Activated naive CD4-positive, alpha-beta T cell treated with anti-CD3 and anti-CD28 coated beads, Interleukin-2, amount 50 U/mL, for 72 hours (primary cell): ENCODE results near the gene IPP. TPM values are rescaled to one million over a fixed set of nuclear protein-coding genes. Genes with fewer than 3 reads are reported as not detected.
"Not testable (repeated sequence)": the region's sequence is repeated elsewhere in the genome, so short reads cannot be mapped to it uniquely, and the experiment has no call there.

Experiments used
- ATAC-seq, 2 donors: fragments of 150-1000 bp; cut with Tn5 transposase; 2 replicates each; pipeline ENCODE4 v1.10.0; 2021; ENCODE audit warnings: mild to moderate bottlenecking in 2 of 2, moderate library complexity in 2 of 2
- DNase-seq, 2 donors: peaks; one replicate each; pipeline ENCODE4 v3.0.0; 2021 to 2022; ENCODE audit warnings: low spot score in 2 of 2
- H3K27ac Mint-ChIP-seq, 2 donors: one replicate each; pipeline ENCODE4 v1.8.0; 2022; ENCODE audit warnings: mild to moderate bottlenecking in 2 of 2, mixed read lengths in 2 of 2
- H3K36me3 Mint-ChIP-seq, 2 donors: one replicate each; pipeline ENCODE4 v1.8.0; 2022; ENCODE audit warnings: mixed read lengths in 2 of 2
- H3K9me3 Mint-ChIP-seq, 2 donors: one replicate each; pipeline ENCODE4 v1.8.0; 2022; ENCODE audit warnings: mixed read lengths in 2 of 2
- total RNA-seq, 2 donors: library from RNA; stranded (reverse); gene quantifications; one replicate each; pipeline ENCODE4 v1.2.3, GENCODE V29; 2022

IPP gene
- total RNA-seq, 2 donors from 2014 or later, result 13.8 to 16.3 TPM

DNA sequence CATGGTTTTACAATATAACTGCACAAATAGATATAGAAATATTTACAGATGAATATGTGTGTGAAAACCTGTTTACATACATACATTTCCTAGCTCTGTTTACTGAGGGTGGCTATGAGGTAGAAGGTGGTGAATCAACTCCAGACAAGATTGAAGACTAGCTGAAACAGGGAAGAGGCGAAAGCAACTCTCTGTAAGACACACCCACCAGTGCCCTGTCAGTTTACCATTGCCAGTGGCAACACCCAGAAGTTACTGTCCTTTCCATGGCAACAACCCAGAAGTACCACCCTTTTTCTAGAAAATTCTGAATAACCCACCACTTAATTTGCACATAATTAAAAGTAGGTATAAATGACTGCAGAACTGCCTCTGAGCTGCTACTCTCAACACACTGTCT, 45.8 kb downstream of the IPP start:
- DNase-seq, result no peak
- H3K27ac Mint-ChIP-seq, result no peak overlapping the region
- ATAC-seq, result no peak
- peaks cover 6 to 7% of the 10 kb centered on the region in 2 donors for H3K9me3 Mint-ChIP-seq
- peaks cover 11 to 15% of the 10 kb centered on the region in 2 donors for H3K36me3 Mint-ChIP-seq

- no peak for DNase-seq
- Mint-ChIP-seq H3K36me3 (peaks cover 0 to 19% of the 10 kb centered on the region in 2 donors), H3K9me3 (no peaks in the 10 kb centered on the region), H3K27ac (no peak overlapping the region)
- ATAC-seq, result no peak
Observed at GRCh38 chr1:45694823-45695222, 55.6 kb downstream of the IPP start.

DNA sequence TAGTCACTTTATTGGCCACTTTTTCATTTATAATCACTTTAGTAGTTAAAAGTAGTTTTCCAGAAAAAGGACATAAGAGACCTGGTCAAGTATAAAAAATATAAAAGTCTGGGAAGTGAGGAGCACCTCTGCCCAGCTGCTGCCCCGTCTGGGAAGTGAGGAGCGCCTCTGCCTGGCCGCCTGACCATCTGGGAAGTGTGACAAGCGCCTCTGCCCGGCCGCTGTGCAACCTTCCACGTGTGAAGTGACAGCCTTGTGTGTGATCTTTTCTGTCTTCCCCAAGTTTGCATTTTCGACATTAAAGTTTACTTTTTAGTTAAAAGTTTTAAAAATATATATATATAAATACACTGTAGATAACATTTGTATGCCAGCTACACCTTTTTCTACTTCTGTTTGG, 56.6 kb downstream of the IPP start:
- DNase-seq, ATAC-seq, H3K9me3 Mint-ChIP-seq: not testable (repeated sequence)
- peak overlapping the region in 1 of 2 donors; percentile 12 for H3K27ac Mint-ChIP-seq
- H3K36me3 Mint-ChIP-seq, result peaks cover under 1 to 20% of the 10 kb centered on the region in 2 donors

GRCh38 chr1:45687754-45688740, 62.4 kb downstream of the IPP start, which contains the start of gene TMEM69:
Gene TMEM69 (plus strand): TSS chr1:45688181. CDS start chr1:45691069, 2,888 bp downstream.
- Mint-ChIP-seq H3K36me3 (peaks cover 34 to 54% of the 10 kb centered on the region in 2 donors), H3K27ac (peak within 1 kb of the TSS; percentile 95 to 99), H3K9me3 (no peaks in the 10 kb centered on the region)
- peak; percentile 78 to 85 for DNase-seq
- ATAC-seq, result peak; percentile 23 to 26

GRCh38 chr1:45687014-45687753, 63.3 kb downstream of the IPP start:
- peak overlapping the region; percentile 95 to 99 for H3K27ac Mint-ChIP-seq
- peak; percentile 88 to 89 for ATAC-seq
- H3K36me3 Mint-ChIP-seq, result peaks cover 34 to 52% of the 10 kb centered on the region in 2 donors
- no peaks in the 10 kb centered on the region for H3K9me3 Mint-ChIP-seq
- DNase-seq, result peak; percentile 95 to 96

DNA sequence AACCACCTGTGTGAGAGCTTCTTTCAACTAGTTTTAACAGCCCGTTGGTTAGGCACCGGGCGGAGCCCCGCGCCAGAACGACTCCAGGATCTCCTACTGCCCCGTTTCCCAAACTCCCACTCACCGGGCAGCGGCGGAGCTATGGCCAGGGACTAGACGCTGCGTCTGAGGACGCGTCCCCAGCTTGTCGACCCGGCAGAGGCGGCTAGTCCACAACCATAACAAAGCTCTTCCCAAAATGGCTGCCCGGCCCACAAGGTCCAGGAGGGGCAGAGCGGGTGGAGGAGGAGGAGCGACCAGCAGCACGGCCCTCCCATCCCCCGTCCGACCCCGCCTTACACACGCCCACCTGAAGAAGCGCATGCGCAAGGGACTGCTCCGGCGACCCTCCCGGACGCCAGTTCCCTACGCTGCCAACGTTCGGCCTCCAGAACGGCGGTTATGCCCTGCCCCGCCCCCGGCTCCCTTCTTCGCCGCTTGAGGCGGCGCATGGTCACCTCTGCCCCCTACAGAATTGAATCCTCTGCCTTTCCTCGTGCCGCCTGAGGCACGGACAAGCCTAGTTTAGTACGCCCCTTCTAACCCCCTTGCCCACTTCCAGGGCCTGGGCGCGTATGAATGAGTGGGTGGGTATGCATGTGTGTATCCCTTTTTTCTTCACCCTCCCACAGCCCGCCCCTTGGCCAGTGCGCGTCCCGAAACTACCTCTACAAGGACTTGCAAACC, 64.0 kb downstream of the IPP start, which contains the start of gene GPBP1L1:
TSS of gene GPBP1L1 (minus strand) at position 246 of the 726 bp plus-strand sequence. CDS start 27,446 bp downstream, outside the sequence.
- H3K9me3 Mint-ChIP-seq, result no peaks in the 10 kb centered on the region
- ATAC-seq (peak; percentile 72 to 77), DNase-seq (peak; percentile 97 to 98)
- H3K36me3 Mint-ChIP-seq, result peaks cover 34 to 51% of the 10 kb centered on the region in 2 donors
- H3K27ac Mint-ChIP-seq, result peak within 1 kb of the TSS; percentile 95 to 99

DNA sequence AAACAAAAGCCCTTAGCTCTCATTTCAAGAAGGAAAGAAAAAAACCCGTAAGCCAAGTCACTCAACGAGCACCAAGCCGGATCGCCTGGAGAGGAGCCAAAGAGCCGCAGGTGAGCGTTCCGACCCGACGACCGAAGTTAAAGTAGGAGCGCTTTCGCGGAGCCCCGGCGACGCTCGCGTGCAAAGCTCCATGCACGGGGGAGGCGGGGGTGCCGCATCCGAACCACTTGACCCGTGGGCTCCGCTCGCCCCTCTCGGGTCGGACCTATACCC, 64.5 kb downstream of the IPP start:
- Mint-ChIP-seq H3K27ac (peak overlapping the region; percentile 95 to 99), H3K36me3 (peaks cover 34 to 46% of the 10 kb centered on the region in 2 donors), H3K9me3 (no peaks in the 10 kb centered on the region)
- no peak for ATAC-seq
- peak in 1 of 2 donors; percentile 58 for DNase-seq

DNA sequence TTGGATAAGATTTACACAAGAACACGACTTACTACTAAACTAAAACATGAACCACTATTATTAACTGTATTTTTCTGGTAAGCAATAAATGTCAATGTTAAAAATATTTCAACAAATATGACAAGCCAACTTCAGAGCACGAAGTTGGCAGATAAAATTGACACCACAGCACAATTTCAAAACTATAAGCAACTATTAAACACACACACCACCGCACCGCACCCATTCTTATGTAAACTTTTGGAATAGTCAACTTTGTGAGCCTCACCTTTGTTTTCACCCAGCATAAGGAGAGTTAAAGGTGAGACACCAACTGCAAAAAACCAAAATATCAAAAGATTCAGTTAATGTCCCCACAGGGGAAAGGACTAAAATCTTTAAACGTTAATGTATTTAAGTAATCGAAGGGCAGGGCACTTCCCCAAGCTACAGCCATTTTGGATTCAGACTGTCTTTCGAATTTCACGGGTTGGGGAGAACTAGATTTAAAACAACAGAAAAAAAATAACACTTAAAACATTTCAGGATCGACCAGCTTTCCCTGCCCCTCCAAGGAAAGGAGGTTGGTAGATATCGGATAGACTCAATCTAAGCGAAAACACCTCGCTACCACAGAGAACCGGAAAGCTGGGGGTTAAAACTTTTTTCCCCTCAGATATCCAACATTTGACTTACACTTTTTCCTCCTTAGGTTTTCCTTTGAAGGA, 65.0 kb downstream of the IPP start:
- H3K27ac Mint-ChIP-seq, result peak overlapping the region; percentile 95 to 99
- H3K9me3 Mint-ChIP-seq, result no peaks in the 10 kb centered on the region
- DNase-seq (no peak), ATAC-seq (no peak)
- peaks cover 34 to 43% of the 10 kb centered on the region in 2 donors for H3K36me3 Mint-ChIP-seq

- no peaks in the 10 kb centered on the region for H3K9me3 Mint-ChIP-seq
- no peak for DNase-seq
- peaks cover 34 to 43% of the 10 kb centered on the region in 2 donors for H3K36me3 Mint-ChIP-seq
- H3K27ac Mint-ChIP-seq, result peak overlapping the region in 1 of 2 donors; percentile 77
- no peak for ATAC-seq
Observed at GRCh38 chr1:45684402-45684801, 66.1 kb downstream of the IPP start.

DNA sequence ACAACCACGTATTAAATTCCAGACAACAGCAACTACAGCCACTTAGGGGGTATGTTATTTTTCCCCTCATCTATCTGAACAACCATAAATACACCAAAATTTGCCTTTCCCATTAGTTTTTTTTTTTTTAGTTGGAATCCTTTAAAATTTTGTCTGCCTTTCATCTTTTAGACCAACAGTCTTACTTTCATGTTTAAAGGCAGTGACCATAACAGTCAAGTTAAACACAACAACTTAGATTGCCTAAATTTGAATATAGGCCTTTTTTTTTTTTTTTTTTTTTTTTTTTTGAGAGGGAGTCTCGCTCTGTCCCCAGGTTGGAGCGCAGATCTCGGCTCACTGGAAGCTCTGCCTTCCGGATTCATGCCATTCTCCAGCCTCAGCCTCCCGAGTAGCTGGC, 67.5 kb downstream of the IPP start:
- Mint-ChIP-seq H3K9me3 (no peaks in the 10 kb centered on the region), H3K36me3 (peaks cover 24 to 33% of the 10 kb centered on the region in 2 donors), H3K27ac (no peak overlapping the region)
- no peak for ATAC-seq
- no peak for DNase-seq

DNA sequence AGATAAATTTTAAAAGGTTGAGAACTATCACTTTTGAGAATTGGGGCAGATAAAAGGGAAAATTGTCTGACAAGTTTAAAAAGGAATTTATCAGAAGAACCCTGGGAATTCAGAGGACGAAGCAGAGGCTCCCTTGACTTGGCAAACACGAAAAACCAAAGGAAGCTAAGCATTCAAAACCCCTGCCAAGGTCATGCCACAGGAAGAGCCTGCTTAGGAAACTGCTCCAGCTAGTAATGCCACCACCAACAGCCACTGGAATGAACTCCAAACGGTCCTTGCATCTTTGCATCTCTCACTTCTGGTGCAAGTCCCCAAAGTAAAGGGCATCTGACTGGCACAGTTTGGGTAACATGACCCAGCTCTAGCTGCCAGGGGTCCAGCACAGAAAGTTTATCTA, 71.3 kb downstream of the IPP start:
- H3K36me3 Mint-ChIP-seq, result peaks cover 0 to 6% of the 10 kb centered on the region in 2 donors
- no peak for DNase-seq
- ATAC-seq, result no peak
- no peak overlapping the region for H3K27ac Mint-ChIP-seq
- H3K9me3 Mint-ChIP-seq, result no peaks in the 10 kb centered on the region

DNA sequence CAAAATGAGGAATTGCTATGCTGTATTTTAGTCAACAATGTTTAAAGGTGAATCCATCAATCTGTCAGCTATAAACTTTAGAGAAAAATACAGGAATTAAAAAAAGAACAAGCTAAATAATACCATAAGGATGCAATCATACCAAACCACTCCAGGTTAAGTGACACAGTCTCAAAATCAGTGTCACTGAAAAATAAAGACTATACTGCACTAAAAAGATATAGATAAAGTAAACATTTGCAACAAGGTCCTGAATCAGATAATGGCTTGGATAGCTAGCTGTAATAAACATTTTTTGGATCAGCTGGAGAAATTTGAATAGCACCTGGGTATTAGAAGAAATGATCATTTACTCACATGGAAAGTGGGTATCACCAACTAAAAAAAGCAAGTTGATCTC, 72.0 kb downstream of the IPP start:
- peaks cover 0 to 6% of the 10 kb centered on the region in 2 donors for H3K36me3 Mint-ChIP-seq
- no peak overlapping the region for H3K27ac Mint-ChIP-seq
- no peak for DNase-seq
- H3K9me3 Mint-ChIP-seq, result no peaks in the 10 kb centered on the region
- no peak for ATAC-seq

- Mint-ChIP-seq H3K36me3 (peaks cover 0 to 6% of the 10 kb centered on the region in 2 donors), H3K9me3 (no peaks in the 10 kb centered on the region), H3K27ac (no peak overlapping the region)
- ATAC-seq, result no peak
- DNase-seq, result no peak
Observed at GRCh38 chr1:45677751-45678245, 72.7 kb downstream of the IPP start.

GRCh38 chr1:45676553-45676952, 73.9 kb downstream of the IPP start:
- not testable (repeated sequence) for ATAC-seq, DNase-seq, H3K9me3 Mint-ChIP-seq

GRCh38 chr1:45674478-45674877, 76.0 kb downstream of the IPP start:
- peaks cover 0 to 6% of the 10 kb centered on the region in 2 donors for H3K36me3 Mint-ChIP-seq
- no peak for ATAC-seq
- no peak overlapping the region for H3K27ac Mint-ChIP-seq
- DNase-seq, result no peak
- H3K9me3 Mint-ChIP-seq, result no peaks in the 10 kb centered on the region

More at GRCh38 chr1:45676553-45676952, 73.9 kb downstream of the IPP start:
- not testable (repeated sequence) for H3K36me3 Mint-ChIP-seq, H3K27ac Mint-ChIP-seq

DNA sequence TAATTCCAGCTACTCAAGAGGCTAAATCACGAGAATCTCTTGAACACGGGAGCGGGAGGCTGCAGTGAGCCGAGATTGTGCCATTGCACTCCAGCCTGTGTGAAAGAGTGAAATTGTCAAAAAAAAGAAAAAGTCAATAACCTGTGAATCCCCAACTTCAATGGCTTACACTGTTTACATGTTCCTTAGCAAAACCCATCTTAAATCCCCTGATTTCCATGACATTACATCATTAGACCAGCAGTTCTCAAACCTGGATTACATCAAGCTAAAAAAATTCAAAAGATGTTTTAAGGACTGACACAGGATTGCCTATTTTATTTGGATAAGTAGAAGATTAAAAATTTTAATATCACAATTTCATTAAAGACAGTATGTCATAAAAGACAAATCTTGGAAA, 76.5 kb downstream of the IPP start:
- H3K36me3 Mint-ChIP-seq, result peaks cover 0 to 6% of the 10 kb centered on the region in 2 donors
- DNase-seq (no peak), ATAC-seq (no peak)
- no peaks in the 10 kb centered on the region for H3K9me3 Mint-ChIP-seq
- H3K27ac Mint-ChIP-seq, result no peak overlapping the region
